OCI-LY3 (cell line): ENCODE measurements around the gene FRMPD1.

Source experiments
- H2AFZ ChIP-seq: fragments of 200-600, 300-600 bp; shearing (Covaris generic); 2 replicates; pipeline ENCODE4 v1.6.0; 2014; ENCODE audit warnings: antibody characterized with exemption, low read depth, low read length
- H3K27ac ChIP-seq: fragments of 200-600, 300-600 bp; sonication (generic); 2 replicates; pipeline ENCODE4 v1.5.1; 2014; ENCODE audit warnings: mild to moderate bottlenecking, low read length, moderate library complexity, mixed read lengths
- H3K27me3 ChIP-seq: fragments of 200-600, 300-600 bp; sonication (generic); 2 replicates; pipeline ENCODE4 v1.6.1; 2014; ENCODE audit warnings: low read depth, low read length, mixed read lengths
- H3K36me3 ChIP-seq: fragments of 200-600, 300-600 bp; sonication (generic); replicated peaks from 2 replicates; pipeline ENCODE3; 2014; ENCODE audit warnings: low read depth, low read length, mixed read lengths
- H3K4me1 ChIP-seq: fragments of 300-600, 200-600 bp; sonication (generic); 2 replicates; pipeline ENCODE4 v1.6.1; 2014; ENCODE audit warnings: low read length, mixed read lengths
- H3K4me2 ChIP-seq: fragments of 200-600, 300-600 bp; sonication (generic); 2 replicates; pipeline ENCODE4 v1.6.1; 2014; ENCODE audit warnings: low read length, mixed read lengths
- H3K4me3 ChIP-seq: fragments of 300-600, 200-600 bp; sonication (generic); 2 replicates; pipeline ENCODE4 v1.5.1; 2014; ENCODE audit warnings: antibody characterized with exemption, mild to moderate bottlenecking, low read length, moderate library complexity
- H3K79me2 ChIP-seq: fragments of 300-600, 200-600 bp; shearing (Covaris generic); 2 replicates; pipeline ENCODE4 v1.6.1; 2014; ENCODE audit warnings: mild to moderate bottlenecking, low read length, mixed read lengths
- H3K9ac ChIP-seq: fragments of 300-600, 200-600 bp; shearing (Covaris generic); 2 replicates; pipeline ENCODE4 v1.6.0; 2014; ENCODE audit warnings: mild to moderate bottlenecking, low read length, moderate library complexity
- H3K9me3 ChIP-seq: fragments of 200-600, 300-600 bp; shearing (Covaris generic); 2 replicates; pipeline ENCODE4 v1.6.1; 2014; ENCODE audit warnings: low read length, mixed read lengths; ENCODE audit not compliant: insufficient read depth
- H4K20me1 ChIP-seq: fragments of 200-600, 300-600 bp; sonication (generic); 2 replicates; pipeline ENCODE4 v1.6.1; 2016; ENCODE audit warnings: low read length, mixed read lengths; ENCODE audit not compliant: insufficient read depth
- CTCF ChIP-seq: fragments of 200-600, 300-600 bp; sonication (generic); IDR thresholded peaks from 2 replicates; pipeline ENCODE4 v1.5.1; 2014; ENCODE audit warnings: antibody characterized with exemption, low read length, low read depth
- EZH2phosphoT487 ChIP-seq: fragments of 200-600 bp; shearing (Covaris generic); IDR thresholded peaks from 2 replicates; pipeline ENCODE4 v1.6.1; 2018; ENCODE audit warnings: antibody characterized with exemption, mixed run types, low read depth

The FRMPD1 gene

GRCh38 chr9:37608250-37608649 lies 42.5 kb upstream of the FRMPD1 start:
- Histone ChIP-seq H3K9ac (no peak overlapping the region), H3K79me2 (no peaks in the 10 kb centered on the region), H4K20me1 (no peaks in the 10 kb centered on the region), H3K36me3 (no peaks in the 10 kb centered on the region), H3K4me3 (no peak overlapping the region), H3K27me3 (peaks cover 48% of the 10 kb centered on the region), H3K4me1 (no peaks in the 10 kb centered on the region), H2AFZ (no peak overlapping the region), H3K27ac (no peak overlapping the region), H3K4me2 (no peak overlapping the region), H3K9me3 (no peaks in the 10 kb centered on the region)
- TF ChIP-seq CTCF (no peak), EZH2phosphoT487 (no peak)

- no peak overlapping the region for H2AFZ ChIP-seq
- no peak overlapping the region for H3K4me2 ChIP-seq
- H3K9me3 ChIP-seq = no peaks in the 10 kb centered on the region
- TF ChIP-seq CTCF (no peak), EZH2phosphoT487 (no peak)
- H3K79me2 ChIP-seq = no peaks in the 10 kb centered on the region
- H3K36me3 ChIP-seq = no peaks in the 10 kb centered on the region
- H4K20me1 ChIP-seq = no peaks in the 10 kb centered on the region
- H3K27me3 ChIP-seq = peaks cover 50% of the 10 kb centered on the region
- H3K4me1 ChIP-seq = no peaks in the 10 kb centered on the region
- H3K9ac ChIP-seq = no peak overlapping the region
- no peak overlapping the region for H3K27ac ChIP-seq
- H3K4me3 ChIP-seq = no peak overlapping the region
Observed at GRCh38 chr9:37609735-37610397, 40.9 kb upstream of the FRMPD1 start.

- Histone ChIP-seq H3K9me3 (no peaks in the 10 kb centered on the region), H2AFZ (no peak overlapping the region), H3K4me2 (no peak overlapping the region), H3K9ac (no peak overlapping the region), H3K4me1 (no peaks in the 10 kb centered on the region), H3K27me3 (peaks cover 43% of the 10 kb centered on the region), H3K79me2 (no peaks in the 10 kb centered on the region), H3K27ac (no peak overlapping the region), H3K4me3 (no peak overlapping the region), H3K36me3 (no peaks in the 10 kb centered on the region), H4K20me1 (no peaks in the 10 kb centered on the region)
- TF ChIP-seq CTCF = no peak
- TF ChIP-seq EZH2phosphoT487 = no peak
Observed at GRCh38 chr9:37611014-37611413, 39.7 kb upstream of the FRMPD1 start.

- Histone ChIP-seq H3K4me1 (no peaks in the 10 kb centered on the region), H3K9me3 (no peaks in the 10 kb centered on the region), H3K9ac (no peak overlapping the region), H4K20me1 (no peaks in the 10 kb centered on the region), H3K4me3 (no peak overlapping the region), H3K79me2 (no peaks in the 10 kb centered on the region), H3K27ac (no peak overlapping the region), H3K27me3 (peaks cover 36% of the 10 kb centered on the region), H2AFZ (no peak overlapping the region), H3K36me3 (no peaks in the 10 kb centered on the region), H3K4me2 (no peak overlapping the region)
- TF ChIP-seq EZH2phosphoT487 = no peak
- TF ChIP-seq CTCF = no peak
Observed at GRCh38 chr9:37611961-37612360, 38.8 kb upstream of the FRMPD1 start.
